IMR-90 (cell line): ENCODE measurements around the gene PXYLP1. TPM values are rescaled to one million over a fixed set of nuclear protein-coding genes. Genes with fewer than 3 reads are reported as not detected.

Source experiments
- ATAC-seq: fragments of 200-7000 bp; cut with Tn5 transposase; 2 replicates; pipeline ENCODE4 v1.9.1; 2020; ENCODE audit warnings: low read depth, mild to moderate bottlenecking, moderate library complexity
- BruUV-seq: library from RNA; stranded (reverse); fragments of 400-500 nt; replicated peaks from 2 replicates; lab custom pipeline; 2021; lab: Mats Ljungman, UMichigan
- CTCF ChIA-PET: fragments of 300-600 bp; formaldehyde crosslinking; extraction: SDS; loops from one replicate; lab custom pipeline; 2021; ENCODE audit warnings: antibody characterized with exemption; lab: Yijun Ruan, JAX
- POLR2A ChIA-PET: fragments of 300-600 bp; sonication (Branson Sonifier 250); formaldehyde crosslinking; loops from one replicate; lab custom pipeline; 2022; ENCODE audit warnings: antibody characterized with exemption; ENCODE audit not compliant: unreplicated experiment; lab: Charles Lee
- DNase-seq: peaks from one replicate; pipeline ENCODE4 v3.0.0; 2013
- H2AFZ ChIP-seq: replicated peaks from 2 replicates; pipeline ENCODE3; 2013; ENCODE audit warnings: low read length, mild to moderate bottlenecking; ENCODE audit not compliant: poor library complexity
- H2AK5ac ChIP-seq: 2 replicates; pipeline ENCODE4 v1.6.1; 2013; ENCODE audit warnings: low read depth, low read length, inconsistent platforms
- H2AK9ac ChIP-seq: replicated peaks from 2 replicates; pipeline ENCODE3; 2013; ENCODE audit warnings: mild to moderate bottlenecking, low read depth, low read length, moderate library complexity; ENCODE audit not compliant: poor library complexity
- H2BK120ac ChIP-seq: 2 replicates; pipeline ENCODE4 v1.6.1; 2013; ENCODE audit warnings: low read depth, low read length, inconsistent platforms
- H2BK15ac ChIP-seq: 3 replicates; pipeline ENCODE4 v1.6.1; 2013; ENCODE audit warnings: low read depth, low read length, inconsistent platforms
- H2BK20ac ChIP-seq: 2 replicates; pipeline ENCODE4 v1.6.1; 2013; ENCODE audit warnings: low read depth, mild to moderate bottlenecking, inconsistent platforms, low read length, moderate library complexity
- H2BK5ac ChIP-seq: 2 replicates; pipeline ENCODE4 v1.6.1; 2013; ENCODE audit warnings: mild to moderate bottlenecking, low read depth, low read length, inconsistent platforms; ENCODE audit not compliant: poor library complexity, severe bottlenecking
- H3K14ac ChIP-seq: replicated peaks from 2 replicates; pipeline ENCODE4 v1.6.1; 2013; ENCODE audit warnings: low read depth, low read length, inconsistent platforms
- H3K18ac ChIP-seq: 2 replicates; pipeline ENCODE4 v1.6.1; 2013; ENCODE audit warnings: low read depth, low read length, control low read depth
- H3K23ac ChIP-seq: 2 replicates; pipeline ENCODE4 v1.6.1; 2013; ENCODE audit warnings: low read depth, low read length, inconsistent platforms
- H3K27ac ChIP-seq: 2 replicates; pipeline ENCODE4 v1.5.1; 2013; ENCODE audit warnings: mild to moderate bottlenecking, control low read depth, low read length; ENCODE audit not compliant: insufficient read depth
- H3K27me3 ChIP-seq: 2 replicates; pipeline ENCODE4 v1.6.1; 2013; ENCODE audit warnings: low read length; ENCODE audit not compliant: control insufficient read depth, insufficient read depth
- H3K36me3 ChIP-seq: 2 replicates; pipeline ENCODE4 v1.6.1; 2013; ENCODE audit warnings: low read length, mixed read lengths; ENCODE audit not compliant: control insufficient read depth, insufficient read depth
- H3K4ac ChIP-seq: 2 replicates; pipeline ENCODE4 v1.6.1; 2013; ENCODE audit warnings: low read depth, low read length, inconsistent platforms
- H3K4me1 ChIP-seq: 2 replicates; pipeline ENCODE4 v1.6.1; 2013; ENCODE audit warnings: low read length, mixed read lengths; ENCODE audit not compliant: control insufficient read depth, insufficient read depth
- H3K4me2 ChIP-seq: 2 replicates; pipeline ENCODE4 v1.6.1; 2013; ENCODE audit warnings: low read depth, mild to moderate bottlenecking, control low read depth, low read length, moderate library complexity
- H3K4me3 ChIP-seq: 2 replicates; pipeline ENCODE4 v1.5.1; 2013; ENCODE audit warnings: low read depth, mild to moderate bottlenecking, control low read depth, low read length, moderate library complexity; ENCODE audit not compliant: insufficient read depth
- H3K56ac ChIP-seq: 2 replicates; pipeline ENCODE4 v1.6.1; 2013; ENCODE audit warnings: low read length, inconsistent platforms; ENCODE audit not compliant: insufficient read depth; ENCODE audit errors: extremely low read depth
- H3K79me1 ChIP-seq, 2 experiments: 2 replicates each; pipeline ENCODE4 v1.6.1; 2013; ENCODE audit warnings: low read length in 2 of 2, inconsistent platforms in 1 of 2, low read depth in 1 of 2
- H3K9ac ChIP-seq: 2 replicates; pipeline ENCODE4 v1.6.1; 2013; ENCODE audit warnings: low read depth, low read length, control low read depth
- H3K9me1 ChIP-seq: 2 replicates; pipeline ENCODE4 v1.6.1; 2013; ENCODE audit warnings: low read length, inconsistent platforms; ENCODE audit not compliant: insufficient read depth
- H3K9me3 ChIP-seq: 2 replicates; pipeline ENCODE4 v1.6.1; 2013; ENCODE audit warnings: low read length; ENCODE audit not compliant: control insufficient read depth, insufficient read depth
- H4K20me1 ChIP-seq: 2 replicates; pipeline ENCODE4 v1.6.1; 2013; ENCODE audit warnings: low read length, inconsistent platforms; ENCODE audit not compliant: insufficient read depth
- H4K5ac ChIP-seq: 2 replicates; pipeline ENCODE4 v1.6.1; 2013; ENCODE audit warnings: mild to moderate bottlenecking, low read depth, low read length, control low read depth
- H4K8ac ChIP-seq, 2 experiments: 2 replicates each; pipeline ENCODE4 v1.6.1; 2013; ENCODE audit warnings: low read depth in 2 of 2, low read length in 2 of 2, control low read depth in 1 of 2, inconsistent platforms in 1 of 2
- H4K91ac ChIP-seq: 2 replicates; pipeline ENCODE4 v1.6.1; 2013; ENCODE audit warnings: low read depth, low read length, inconsistent platforms; ENCODE audit not compliant: insufficient read depth
- CEBPB ChIP-seq: IDR thresholded peaks from 2 replicates; pipeline ENCODE4 v1.6.1; 2012; ENCODE audit warnings: low read depth, low read length, improper control_type of control experiment
- MAFK ChIP-seq: IDR thresholded peaks from 2 replicates; pipeline ENCODE4 v1.6.1; 2012; ENCODE audit warnings: low read depth, low read length, improper control_type of control experiment
- MXI1 ChIP-seq: IDR thresholded peaks from 2 replicates; pipeline ENCODE4 v1.6.1; 2012; ENCODE audit warnings: low read depth, mild to moderate bottlenecking, low read length, moderate library complexity, borderline replicate concordance
- NFE2L2 ChIP-seq: fragments of 150-350 bp; IDR thresholded peaks from 2 replicates; pipeline ENCODE4 v1.6.1; 2016; ENCODE audit warnings: low read depth, mild to moderate bottlenecking, low read length
- WGBS, 2 experiments: methylation state at CpG; one replicate each; pipeline versions ENCODE4 v1.1.5 to v1.1.7; 2013; ENCODE audit warnings: missing lambda C conversion rate in 2 of 2; ENCODE audit not compliant: insufficient read length in 1 of 2; ENCODE audit errors: extremely low coverage in 2 of 2; 5-methylcytosine and 5-hydroxymethylcytosine counted together
- dilution Hi-C: fragments of 300-500 bp; cut with HindIII; formaldehyde crosslinking; loops from one replicate; pipeline ENCODE4 v1.14.3; 2018; ENCODE audit warnings: low sequenced_read_pairs; ENCODE audit not compliant: unreplicated experiment
- in situ Hi-C: fragments of 300-500 bp; cut with MboI; formaldehyde crosslinking; loops from 3 replicates; pipeline ENCODE4 v1.14.3; 2019; ENCODE audit warnings: low sequenced_read_pairs, inconsistent platforms, mixed read lengths
- intact Hi-C: fragments of 100-400 bp; cut with micrococcal nuclease; formaldehyde crosslinking; loops from 2 replicates; pipeline ENCODE4 v1.10.0; 2022
- polyA plus RNA-seq, 3 experiments: library from polyadenylated mRNA; depleted of rRNA; stranded (reverse); fragments of >200 nt; gene quantifications; 2 replicates each; pipeline ENCODE4 v1.2.3, GENCODE V29; 2012; ENCODE audit warnings: low replicate concordance in 1 of 3
- total RNA-seq: library from RNA; depleted of rRNA; stranded (reverse); fragments of >200 nt; gene quantifications from 2 replicates; pipeline ENCODE4 v1.2.3, GENCODE V29; 2012
- TF ChIP-seq, protein P1 (sequence below): conservative IDR thresholded peaks from 2 replicates; pipeline ENCODE4 v1.5.1; 2012; ENCODE audit warnings: mild to moderate bottlenecking, low read depth, low read length, improper control_type of control experiment
- TF ChIP-seq, protein P2 (sequence below): fragments of 150-350 bp; IDR thresholded peaks from 2 replicates; pipeline ENCODE4 v1.6.1; 2017; ENCODE audit warnings: mild to moderate bottlenecking, antibody characterized with exemption, low read length, low read depth

The PXYLP1 gene
- total and polyA plus RNA-seq, 2 of the 4 experiments (the other 2 are of a cell fraction) = 11.7 to 15.6 TPM

DNA sequence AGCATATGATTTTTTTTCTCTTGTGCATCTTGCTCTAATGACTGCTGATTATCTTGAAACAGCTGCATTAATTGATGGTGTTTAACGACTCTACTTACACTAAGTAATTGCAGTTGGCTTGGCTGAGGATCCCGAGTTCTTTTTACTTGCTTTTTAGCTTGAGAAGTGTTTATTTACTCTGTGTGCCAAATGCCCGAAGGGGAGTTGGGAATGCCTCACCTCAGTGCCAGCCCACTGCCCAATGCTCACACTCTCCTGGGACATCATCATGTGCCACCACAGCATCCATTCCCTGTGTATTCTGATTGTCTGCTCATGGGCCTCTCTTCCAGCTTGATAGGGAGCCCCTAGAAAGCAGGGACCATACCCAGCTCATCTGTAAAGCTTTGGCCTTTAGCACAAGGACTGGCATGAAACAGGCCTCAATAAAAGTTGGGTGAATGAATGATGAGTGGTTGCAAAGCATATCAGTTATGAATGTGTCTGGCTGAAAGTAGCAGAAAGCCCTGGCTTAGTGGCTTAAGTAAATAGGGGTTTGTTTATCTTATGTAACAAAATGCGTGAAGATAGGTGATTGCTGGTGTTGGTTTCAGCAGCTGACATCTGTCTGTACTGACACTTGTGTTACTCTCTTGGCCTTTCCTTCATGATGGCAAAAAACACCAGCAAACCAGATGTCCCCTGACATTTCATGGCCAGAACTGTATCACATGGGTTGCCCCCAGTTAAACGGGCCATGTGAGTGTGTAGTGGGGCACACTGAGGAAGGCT, 8.1 kb downstream of the PXYLP1 start:
- Histone ChIP-seq H3K23ac (no peak overlapping the region), H3K27ac (no peak overlapping the region), H3K14ac (0 out of 2 replicates have a peak overlapping the region, but pooled peaks have one; percentile 19), H3K27me3 (no peaks in the 10 kb centered on the region), H3K9ac (no peak overlapping the region), H4K8ac (no peak overlapping the region), H4K20me1 (0 out of 2 replicates have a peak, but pooled peaks cover 4% of the 10 kb centered on the region), H4K91ac (no peak overlapping the region), H2AFZ (peak overlapping the region; percentile 55), H2BK120ac (no peak overlapping the region), H2AK9ac (no peak overlapping the region), H3K9me3 (no peaks in the 10 kb centered on the region), H3K18ac (no peak overlapping the region), H2BK5ac (no peak overlapping the region), H3K56ac (no peak overlapping the region), H3K4me1 (peaks cover 17% of the 10 kb centered on the region), H3K79me1 (peaks cover 0 to 16% of the 10 kb centered on the region in 2 experiments; a peak in 2 of 4 replicates), H3K4me3 (no peak overlapping the region), H4K5ac (no peak overlapping the region), H2BK20ac (no peak overlapping the region), H3K36me3 (peaks cover 2% of the 10 kb centered on the region; the same call in 1 of the 2 replicates), H3K4me2 (no peak overlapping the region), H2AK5ac (peak overlapping the region; percentile 61), H3K9me1 (peaks cover 24% of the 10 kb centered on the region), H2BK15ac (no peak overlapping the region), H3K4ac (0 out of 2 replicates have a peak overlapping the region, but pooled peaks have one; percentile 21)
- DNase-seq (no peak), ATAC-seq (no peak)
- dilution Hi-C loops = no loop called here
- TF ChIP-seq MXI1 (no peak), NFE2L2 (no peak), MAFK (no peak), CEBPB (no peak)
- TF ChIP-seq, protein P1, sequence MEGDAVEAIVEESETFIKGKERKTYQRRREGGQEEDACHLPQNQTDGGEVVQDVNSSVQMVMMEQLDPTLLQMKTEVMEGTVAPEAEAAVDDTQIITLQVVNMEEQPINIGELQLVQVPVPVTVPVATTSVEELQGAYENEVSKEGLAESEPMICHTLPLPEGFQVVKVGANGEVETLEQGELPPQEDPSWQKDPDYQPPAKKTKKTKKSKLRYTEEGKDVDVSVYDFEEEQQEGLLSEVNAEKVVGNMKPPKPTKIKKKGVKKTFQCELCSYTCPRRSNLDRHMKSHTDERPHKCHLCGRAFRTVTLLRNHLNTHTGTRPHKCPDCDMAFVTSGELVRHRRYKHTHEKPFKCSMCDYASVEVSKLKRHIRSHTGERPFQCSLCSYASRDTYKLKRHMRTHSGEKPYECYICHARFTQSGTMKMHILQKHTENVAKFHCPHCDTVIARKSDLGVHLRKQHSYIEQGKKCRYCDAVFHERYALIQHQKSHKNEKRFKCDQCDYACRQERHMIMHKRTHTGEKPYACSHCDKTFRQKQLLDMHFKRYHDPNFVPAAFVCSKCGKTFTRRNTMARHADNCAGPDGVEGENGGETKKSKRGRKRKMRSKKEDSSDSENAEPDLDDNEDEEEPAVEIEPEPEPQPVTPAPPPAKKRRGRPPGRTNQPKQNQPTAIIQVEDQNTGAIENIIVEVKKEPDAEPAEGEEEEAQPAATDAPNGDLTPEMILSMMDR = no peak
- TF ChIP-seq, protein P2, sequence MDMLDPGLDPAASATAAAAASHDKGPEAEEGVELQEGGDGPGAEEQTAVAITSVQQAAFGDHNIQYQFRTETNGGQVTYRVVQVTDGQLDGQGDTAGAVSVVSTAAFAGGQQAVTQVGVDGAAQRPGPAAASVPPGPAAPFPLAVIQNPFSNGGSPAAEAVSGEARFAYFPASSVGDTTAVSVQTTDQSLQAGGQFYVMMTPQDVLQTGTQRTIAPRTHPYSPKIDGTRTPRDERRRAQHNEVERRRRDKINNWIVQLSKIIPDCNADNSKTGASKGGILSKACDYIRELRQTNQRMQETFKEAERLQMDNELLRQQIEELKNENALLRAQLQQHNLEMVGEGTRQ = no peak
- no TSS peak for BruUV-seq
- in situ Hi-C loops = no loop called here
- intact Hi-C loops = no loop called here
- CTCF ChIA-PET = interaction anchor here (1.0 kb wide), 1 partner anchor 221 kb away, joined by 3 read pairs; no protein-coding TSS in a partner anchor
- WGBS, 2 experiments = 60% methylated on average over 2 of the region's 5 CpGs; no CpG with 5 or more reads in 1 of the 2 experiments
- POLR2A ChIA-PET = no interaction called here
